GM13977 (cell line): Measurements from ENCODE around the gene MIAT.
A peak's percentile ranks its signal among the peaks of the same experiment; 100 is the strongest.

ENCODE experiments used
- DNase-seq: peaks from one replicate; pipeline ENCODE4 v3.0.0; 2012; ENCODE audit warnings: low spot score
- CTCF ChIP-seq: IDR thresholded peaks from 2 replicates; pipeline ENCODE4 v1.5.1; 2012; ENCODE audit warnings: mild to moderate bottlenecking, control low read depth; ENCODE audit not compliant: insufficient read depth; ENCODE audit errors: extremely low read depth, missing control alignments
- in situ Hi-C: fragments of 300-500 bp; cut with MboI; formaldehyde crosslinking; loops from one replicate; pipeline ENCODE4 v1.12.0; 2022; ENCODE audit warnings: low sequenced_read_pairs, low pct_unique_long_range_greater_than_20kb, mixed read lengths, inconsistent platforms; ENCODE audit not compliant: unreplicated experiment

The MIAT gene

GRCh38 chr22:26709617-26710390, 52.4 kb downstream of the MIAT start:
- no peak for DNase-seq
- TF ChIP-seq CTCF = no peak
- in situ Hi-C loops = no loop called here

- no peak for TF ChIP-seq CTCF
- in situ Hi-C loops = no loop called here
- DNase-seq = peak; percentile 72
Observed at GRCh38 chr22:26711205-26711963, 54.0 kb downstream of the MIAT start.

- no peak for TF ChIP-seq CTCF
- in situ Hi-C loops = no loop called here
- no peak for DNase-seq
Observed at GRCh38 chr22:26712158-26712557, 54.8 kb downstream of the MIAT start.

GRCh38 chr22:26713823-26714449, 56.5 kb downstream of the MIAT start:
- no peak for TF ChIP-seq CTCF
- in situ Hi-C loops = no loop called here
- DNase-seq = no peak

GRCh38 chr22:26714971-26715370, 57.6 kb downstream of the MIAT start:
- in situ Hi-C loops = no loop called here
- no peak for TF ChIP-seq CTCF
- DNase-seq = no peak

GRCh38 chr22:26715392-26715936, 58.1 kb downstream of the MIAT start:
- DNase-seq = no peak
- no peak for TF ChIP-seq CTCF
- in situ Hi-C loops = no loop called here
